Heart left ventricle (tissue), 16 donors: Measurements from ENCODE around the gene TRAPPC3. TPM values are rescaled to one million over a fixed set of nuclear protein-coding genes. Genes with fewer than 3 reads are reported as not detected.
A peak's percentile ranks its signal among the peaks of the same experiment; 100 is the strongest.

Experiments
- ATAC-seq, 4 donors: fragments of 200-7000 bp; cut with Tn5 transposase; one replicate each; pipeline ENCODE4 v1.9.1; 2020 to 2022; ENCODE audit warnings: moderate library complexity in 4 of 4, mild to moderate bottlenecking in 3 of 4, moderate number of reproducible peaks in 1 of 4
- DNase-seq, 5 donors: peaks; one replicate each; pipeline ENCODE4 v3.0.0-alpha.2; 2020
- H3K27ac ChIP-seq, 12 donors: fragments of 200-600 bp; sonication (generic) in 4 of 12; one replicate each; pipeline versions ENCODE4 v1.5.0 to v1.8.0; 2016 to 2022; ENCODE audit warnings: mild to moderate bottlenecking in 2 of 12
- H3K27me3 ChIP-seq, 9 donors: fragments of 200-600 bp; sonication (generic) in 2 of 9; one replicate each; pipeline versions ENCODE4 v1.5.1 to v1.8.0; 2016 to 2022; ENCODE audit warnings: mild to moderate bottlenecking in 3 of 9
- H3K36me3 ChIP-seq, 9 donors: fragments of 200-600 bp; sonication (generic) in 2 of 9; one replicate each; pipeline versions ENCODE4 v1.5.0 to v1.8.0; 2018 to 2022; ENCODE audit warnings: mild to moderate bottlenecking in 2 of 9
- H3K4me1 ChIP-seq, 12 donors: fragments of 200-600 bp; sonication (generic) in 4 of 12; one replicate each; pipeline versions ENCODE4 v1.5.0 to v1.8.0; 2016 to 2022; ENCODE audit warnings: mild to moderate bottlenecking in 3 of 12
- H3K4me3 ChIP-seq, 12 donors: fragments of 200-600 bp; sonication (generic) in 4 of 12; one replicate each; pipeline versions ENCODE4 v1.5.0 to v1.8.0; 2017 to 2022; ENCODE audit warnings: mild to moderate bottlenecking in 9 of 12, moderate library complexity in 4 of 12
- H3K9me3 ChIP-seq, 12 donors: fragments of 200-600 bp; sonication (generic) in 4 of 12; one replicate each; pipeline versions ENCODE4 v1.5.0 to v1.8.0; 2016 to 2022; ENCODE audit warnings: mild to moderate bottlenecking in 1 of 12
- CTCF ChIP-seq, 12 donors: fragments of 200-600 bp; sonication (generic) in 4 of 12; IDR thresholded peaks; one replicate each; pipeline versions ENCODE4 v1.5.0 to v1.8.0; 2018 to 2022; ENCODE audit warnings: antibody characterized with exemption in 12 of 12, mild to moderate bottlenecking in 5 of 12
- POLR2A ChIP-seq, 2 donors: fragments of 450-650 bp; IDR thresholded peaks; one replicate each; pipeline ENCODE4 v1.6.1; 2017; ENCODE audit warnings: antibody characterized with exemption in 2 of 2, mild to moderate bottlenecking in 2 of 2, moderate library complexity in 2 of 2
- WGBS, 4 donors: extraction: QIAGEN DNeasy Blood & Tissue Kit in 2 of 4; methylation state at CpG; one replicate each; pipeline versions ENCODE4 v1.1.5 to v1.1.7; 2013 to 2018; 5-methylcytosine and 5-hydroxymethylcytosine counted together
- intact Hi-C, 10 donors: fragments of 100-400 bp; cut with DNase I; formaldehyde crosslinking; loops; one replicate each; pipeline versions ENCODE4 v1.11.1 to v1.14.2; 2022
- polyA plus RNA-seq, 2 donors: library from polyadenylated mRNA; stranded (reverse); fragments of 200-250 nt; gene quantifications; one replicate each; pipeline ENCODE4 v1.2.3, GENCODE V29; 2013
- total RNA-seq, 9 donors: library from RNA; depleted of rRNA in 2 of 9; stranded (reverse); fragments of >200 nt in 2 of 9; fragmentation: NEBNext Ultra II Directional in 3 of 9; extraction: Animal tissue kit (Norgen Biotek cat#: 25700) in 3 of 9; gene quantifications; one replicate each; pipeline versions ENCODE4 v1.1.0 to v1.2.4, GENCODE V29; 2016 to 2023
- donor health status: ischemic (EF 13 %, LVEDD 7.1; RV severe dilation, severe dysfunction).
- donor health status: healthy with polysubstance abuse.
- donor health status: DM: no; HTN: yes; CAD: no.
- donor health status: DM: no; HTN: no; CAD: no.
- donor health status: ischemic (EF 25% LVEDD 6.9; RV normal size, moderate dysfunction).
- donor health status: ischemic (EF 25% LVEDD 5.7; RV mildly dilated, moderate dysfunction).
- donor health status: healthy.
- donor health status: DM: yes; HTN: yes; CAD: no.
- donor health status: ischemic (EF 35%, LVEDD 5.7; RV mildly dilated, moderate dysfunction).
- donor health status: nonischemic (EF 11% LVEDD 7.7; RV severe dilation, severe dysfunction).
- donor health status: DM: yes; HTN: yes; CAD: no.
- donor health status: PGD.
- donor health status: ischemic (EF 29% LVEDD 5.4; RV normal size, mild dysfunction).
- donor health status: nonischemic (EF 23%, LVEDD 6.1; RV moderate dilation, normal function).

Gene TRAPPC3
- total and polyA plus RNA-seq, 11 donors: 40.8 to 89.6 (median 52.9) TPM

- no peaks in the 10 kb centered on the region for H3K27me3 ChIP-seq
- ATAC-seq: no peak
- TF ChIP-seq CTCF (IDR thresholded peaks at IDR 0.05) (no peak), POLR2A (IDR thresholded peaks at IDR 0.05) (no peak)
- intact Hi-C loops: loop anchor here (1.0 to 5.0 kb wide), 10 partner anchors 33 to 323 kb away; no protein-coding TSS in a partner anchor
- no peaks in the 10 kb centered on the region for H3K9me3 ChIP-seq
- DNase-seq: no peak
- no peak overlapping the region for H3K27ac ChIP-seq
- 71 to 89% (median 86%) methylated on average over 1 to 13 of the region's 13 CpGs for WGBS, 4 donors
- H3K4me3 ChIP-seq: no peak overlapping the region
- peaks cover 0 to 26% (median 18%) of the 10 kb centered on the region in 9 donors for H3K36me3 ChIP-seq
- H3K4me1 ChIP-seq: peaks cover 0 to 36% (median 12%) of the 10 kb centered on the region in 12 donors
Measured at GRCh38 chr1:36098650-36099365, 50.5 kb downstream of the TRAPPC3 start.

- ATAC-seq: peak in 1 of 4 donors; percentile 2
- 87 to 95% (median 92%) methylated on average over 8 to 33 of the region's 33 CpGs for WGBS, 4 donors
- no peaks in the 10 kb centered on the region for H3K9me3 ChIP-seq
- H3K27me3 ChIP-seq: no peaks in the 10 kb centered on the region
- intact Hi-C loops: loop anchor here (2.0 to 5.0 kb wide), 8 partner anchors 34 to 324 kb away; no protein-coding TSS in a partner anchor
- H3K36me3 ChIP-seq: peaks cover 0 to 35% (median 26%) of the 10 kb centered on the region in 9 donors
- no peak for DNase-seq
- TF ChIP-seq POLR2A (IDR thresholded peaks at IDR 0.05) (no peak), CTCF (IDR thresholded peaks at IDR 0.05) (no peak)
- no peak overlapping the region for H3K4me3 ChIP-seq
- H3K27ac ChIP-seq: no peak overlapping the region
- peaks cover 0 to 45% (median 19%) of the 10 kb centered on the region in 12 donors for H3K4me1 ChIP-seq
Measured at GRCh38 chr1:36097693-36098585, 51.3 kb downstream of the TRAPPC3 start.

- H3K27ac ChIP-seq: no peak overlapping the region
Measured at GRCh38 chr1:36096500-36097432, 52.5 kb downstream of the TRAPPC3 start.

More at GRCh38 chr1:36096500-36097432, 52.5 kb downstream of the TRAPPC3 start:
- no peaks in the 10 kb centered on the region for H3K27me3 ChIP-seq
- peaks cover 4 to 47% (median 38%) of the 10 kb centered on the region in 9 donors for H3K36me3 ChIP-seq
- intact Hi-C loops: loop anchor here in 9 of 10 donors (5.0 kb wide), 4 partner anchors 36 to 326 kb away; no protein-coding TSS in a partner anchor
- ATAC-seq: no peak
- no peak for DNase-seq
- WGBS, 4 donors: 69 to 76% (median 71%) methylated on average over 13 to 16 of the region's 16 CpGs
- H3K4me3 ChIP-seq: no peak overlapping the region
- H3K4me1 ChIP-seq: peaks cover 0 to 47% (median 20%) of the 10 kb centered on the region in 12 donors
- TF ChIP-seq CTCF (IDR thresholded peaks at IDR 0.05): no peak
- TF ChIP-seq POLR2A (IDR thresholded peaks at IDR 0.05): no peak
- no peaks in the 10 kb centered on the region for H3K9me3 ChIP-seq
